D721Med (cell line): ENCODE data around the gene GPR107.

Experiments used
- DNase-seq: peaks from one replicate; pipeline ENCODE4 v3.0.0; 2011; ENCODE audit warnings: low spot score; ENCODE audit not compliant: insufficient read length
- FAIRE-seq: peaks from 2 replicates; lab custom pipeline; 2011; peaks lifted over from hg19 to GRCh38; lab: Jason Lieb, UNC
- TF ChIP-seq, protein P1 (sequence below): IDR thresholded peaks from 2 replicates; pipeline ENCODE4 v1.5.1; 2012; ENCODE audit warnings: mild to moderate bottlenecking, control low read depth; ENCODE audit not compliant: insufficient read depth; ENCODE audit errors: missing control alignments

Gene GPR107

DNA sequence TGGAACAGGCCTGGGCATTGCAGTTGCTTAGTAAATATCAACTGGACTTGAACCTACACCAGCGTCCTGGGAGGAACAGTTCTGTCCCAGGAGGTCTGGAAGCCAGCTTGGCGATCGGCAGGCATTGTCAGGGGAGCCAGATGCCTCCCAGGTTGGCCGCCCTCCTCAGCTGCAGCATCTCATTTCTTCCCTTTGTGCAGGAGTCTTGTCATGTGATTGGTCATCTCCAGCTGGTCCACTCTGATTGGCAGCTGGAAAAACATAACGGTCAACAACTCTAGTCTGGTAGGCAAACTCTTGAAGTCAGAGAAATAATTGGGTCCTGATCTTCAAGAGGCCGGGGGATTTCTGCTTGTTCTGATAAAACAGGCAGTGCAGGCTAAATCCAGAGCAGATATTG, 88.9 kb downstream of the GPR107 start:
- no peak for FAIRE-seq
- TF ChIP-seq, protein P1, sequence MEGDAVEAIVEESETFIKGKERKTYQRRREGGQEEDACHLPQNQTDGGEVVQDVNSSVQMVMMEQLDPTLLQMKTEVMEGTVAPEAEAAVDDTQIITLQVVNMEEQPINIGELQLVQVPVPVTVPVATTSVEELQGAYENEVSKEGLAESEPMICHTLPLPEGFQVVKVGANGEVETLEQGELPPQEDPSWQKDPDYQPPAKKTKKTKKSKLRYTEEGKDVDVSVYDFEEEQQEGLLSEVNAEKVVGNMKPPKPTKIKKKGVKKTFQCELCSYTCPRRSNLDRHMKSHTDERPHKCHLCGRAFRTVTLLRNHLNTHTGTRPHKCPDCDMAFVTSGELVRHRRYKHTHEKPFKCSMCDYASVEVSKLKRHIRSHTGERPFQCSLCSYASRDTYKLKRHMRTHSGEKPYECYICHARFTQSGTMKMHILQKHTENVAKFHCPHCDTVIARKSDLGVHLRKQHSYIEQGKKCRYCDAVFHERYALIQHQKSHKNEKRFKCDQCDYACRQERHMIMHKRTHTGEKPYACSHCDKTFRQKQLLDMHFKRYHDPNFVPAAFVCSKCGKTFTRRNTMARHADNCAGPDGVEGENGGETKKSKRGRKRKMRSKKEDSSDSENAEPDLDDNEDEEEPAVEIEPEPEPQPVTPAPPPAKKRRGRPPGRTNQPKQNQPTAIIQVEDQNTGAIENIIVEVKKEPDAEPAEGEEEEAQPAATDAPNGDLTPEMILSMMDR, result no peak
- DNase-seq, result no peak

DNA sequence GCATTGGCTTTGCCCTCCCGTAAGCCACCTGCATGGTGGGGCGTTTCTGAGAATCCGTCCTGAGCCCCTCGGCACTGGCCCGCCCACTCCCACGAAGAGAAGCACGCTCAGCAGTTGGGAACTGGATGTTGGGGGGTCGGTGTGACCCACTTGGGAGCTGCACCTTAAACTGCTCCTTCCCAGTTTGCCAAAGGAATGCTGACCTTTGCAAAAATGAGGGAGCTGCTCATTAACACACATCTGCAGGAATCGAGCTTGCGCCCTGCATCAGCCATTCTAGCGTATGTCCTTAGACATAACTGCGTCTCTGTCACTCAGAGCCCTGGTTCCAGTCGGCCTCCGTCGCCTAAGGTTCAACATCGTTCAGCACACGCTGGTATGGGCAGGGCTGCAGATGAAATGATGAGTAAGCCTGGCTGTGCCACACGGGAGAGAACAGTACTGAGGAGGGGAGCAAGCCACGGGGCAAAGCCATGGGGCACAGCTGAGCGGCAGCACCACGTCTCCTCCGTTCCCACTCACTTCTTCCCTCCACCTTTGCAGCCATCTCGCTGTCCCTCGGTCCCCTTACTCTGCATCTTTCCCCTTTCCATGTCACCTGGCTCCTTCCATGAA, 89.7 kb downstream of the GPR107 start:
- DNase-seq, result no peak
- TF ChIP-seq, protein P1, result no peak
- no peak for FAIRE-seq

DNA sequence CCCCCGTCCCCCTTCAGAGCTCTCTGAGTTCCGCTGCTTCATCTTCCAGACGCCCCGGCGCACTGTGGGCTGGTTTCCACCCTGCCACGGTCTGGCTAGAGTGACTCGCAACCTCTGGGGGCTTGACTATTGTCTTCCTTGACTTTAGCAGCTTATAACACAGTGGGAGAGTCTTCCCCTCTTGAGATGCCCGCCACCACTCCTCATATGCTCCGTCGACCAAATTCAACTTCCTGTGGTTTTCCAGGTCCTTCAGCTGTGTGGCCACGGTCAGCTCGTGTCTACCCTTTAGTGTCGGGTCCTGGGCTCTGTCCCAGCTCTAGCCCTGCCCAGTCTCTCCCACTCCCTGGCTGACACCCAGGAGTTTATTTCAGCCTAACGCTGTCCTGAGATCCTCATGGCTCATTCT, 90.3 kb downstream of the GPR107 start:
- DNase-seq (no peak), FAIRE-seq (no peak)
- TF ChIP-seq, protein P1, result no peak

DNA sequence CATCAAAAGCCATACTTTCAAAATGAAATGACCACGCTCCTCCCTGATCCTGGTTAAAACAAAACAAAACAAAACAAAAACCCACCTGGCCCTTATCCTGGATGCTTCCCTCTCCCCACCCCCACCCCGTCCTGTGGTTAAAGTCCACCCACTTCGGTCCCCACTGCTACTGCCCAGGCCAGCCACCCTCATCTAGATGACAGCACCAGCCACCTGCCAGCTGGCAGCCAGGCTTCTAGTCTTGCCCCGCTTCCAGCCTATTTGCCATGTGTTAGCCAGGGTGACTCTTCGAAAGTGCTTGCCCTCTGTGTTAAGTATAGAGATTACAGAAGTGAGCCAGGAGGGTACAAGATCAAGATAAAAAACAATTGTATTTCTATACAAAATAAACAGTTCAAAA, 91.0 kb downstream of the GPR107 start:
- FAIRE-seq, result no peak
- TF ChIP-seq, protein P1, result no peak
- no peak for DNase-seq

DNA sequence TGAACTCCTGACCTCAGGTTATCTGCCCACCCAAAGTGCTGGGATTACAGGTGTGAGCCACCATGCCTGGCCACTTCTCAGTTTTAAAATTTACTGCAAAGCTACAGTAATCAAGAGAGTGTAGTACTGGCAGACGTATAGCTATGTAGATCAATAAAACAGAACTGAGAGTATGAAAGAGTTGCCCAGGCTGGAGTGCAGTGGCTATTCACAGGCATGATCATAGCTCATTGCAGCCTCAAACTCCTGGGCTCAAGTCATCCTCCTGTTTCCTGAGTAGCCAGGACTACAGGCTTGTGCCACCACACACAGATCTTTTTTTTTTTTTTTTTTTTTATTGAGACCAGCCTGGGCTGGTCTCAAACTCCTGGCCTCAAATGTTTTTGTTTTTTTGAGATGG, 92.0 kb downstream of the GPR107 start:
- TF ChIP-seq, protein P1, result no peak
- FAIRE-seq (no peak), DNase-seq (no peak)

DNA sequence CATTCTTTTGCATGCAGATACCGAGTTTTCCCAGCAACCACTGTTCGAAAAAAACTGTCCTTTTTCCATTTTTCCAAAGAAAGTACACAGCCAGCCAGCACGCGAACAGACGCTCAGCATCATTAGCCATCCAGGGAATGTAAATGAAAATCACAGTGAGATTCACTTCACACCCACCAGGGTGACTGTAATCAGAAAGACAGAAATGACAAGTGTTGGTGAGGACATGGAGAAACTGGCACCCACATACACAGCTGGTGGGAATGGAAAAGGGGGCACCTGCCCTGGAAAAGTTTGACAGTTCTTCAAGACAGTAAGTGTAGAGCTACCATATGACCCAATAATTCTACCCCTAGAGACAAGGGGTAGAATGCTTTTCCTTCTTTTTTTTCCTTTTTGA, 93.5 kb downstream of the GPR107 start:
- FAIRE-seq (no peak), DNase-seq (no peak)
- TF ChIP-seq, protein P1, result no peak

DNA sequence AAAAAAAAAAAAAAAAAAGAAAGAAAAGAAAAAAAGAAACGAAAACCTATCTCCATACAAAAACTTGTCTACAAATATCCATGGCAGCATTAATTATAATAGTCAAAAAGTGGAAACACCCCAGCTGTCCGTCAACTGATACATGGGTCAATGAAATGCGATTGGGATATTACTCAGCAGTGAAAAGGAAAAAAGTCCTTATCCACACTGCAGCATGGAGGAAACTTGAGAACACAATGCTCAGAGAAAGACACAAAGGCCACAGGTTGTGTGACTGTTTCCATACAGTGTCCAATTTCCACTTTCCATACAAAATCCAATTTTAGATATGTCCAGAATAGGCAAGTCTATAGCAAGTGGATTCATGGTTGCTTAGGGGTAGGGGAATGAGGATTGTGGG, 94.2 kb downstream of the GPR107 start:
- no peak for DNase-seq
- TF ChIP-seq, protein P1, result no peak
- FAIRE-seq, result no peak
